K562 (cell line): Measurements from ENCODE around the gene BAIAP2L2. TPM values are rescaled to one million over a fixed set of nuclear protein-coding genes. Genes with fewer than 3 reads are reported as not detected.

Source experiments
- ATAC-seq: fragments of 200-7000 bp; cut with Tn5 transposase; 3 replicates; pipeline ENCODE4 v1.9.1; 2020; ENCODE audit warnings: moderate library complexity
- BruUV-seq: library from RNA; stranded (reverse); fragments of 400-500 nt; replicated peaks from 2 replicates; lab custom pipeline; 2021; lab: Mats Ljungman, UMichigan
- CTCF ChIA-PET: fragments of 300-600 bp; formaldehyde crosslinking; extraction: SDS; loops from one replicate; lab custom pipeline; 2021; ENCODE audit warnings: low intra/inter-chr PET ratio; lab: Yijun Ruan, JAX
- POLR2A ChIA-PET: fragments of 300-600, 350-650 bp; sonication (Branson Sonifier 250); formaldehyde crosslinking; extraction: SDS; loops from one replicate; lab custom pipeline; 2021; ENCODE audit warnings: antibody characterized with exemption, inconsistent platforms; lab: Yijun Ruan, JAX
- DNase-seq, 4 experiments: peaks; one replicate each; pipeline versions ENCODE4 v3.0.0 to v3.0.0-alpha.2; 2011 to 2018; ENCODE audit warnings: low spot score in 3 of 4, mixed read lengths in 3 of 4; ENCODE audit errors: extremely low read depth in 1 of 4
- FAIRE-seq: peaks from 2 replicates; lab custom pipeline; 2011; peaks lifted over from hg19 to GRCh38; lab: Jason Lieb, UNC
- H2AFZ ChIP-seq: 2 replicates; pipeline ENCODE4 v1.6.0; 2011; ENCODE audit warnings: low read depth, low read length, control low read depth, inconsistent platforms
- H3K27ac ChIP-seq: fragments of 200-600 bp; 3 replicates; pipeline ENCODE4 v1.8.0; 2011; ENCODE audit warnings: low read depth, mild to moderate bottlenecking, control low read depth, inconsistent platforms, low read length, moderate library complexity, mixed read lengths; ENCODE audit errors: extremely low read depth
- H3K27me3 ChIP-seq, 2 experiments: fragments of 300-600 bp in 1 of 2; 2 replicates in 1 of 2; 3 replicates in 1 of 2; pipeline versions ENCODE4 v1.6.0 to v1.8.0; 2011; ENCODE audit warnings: inconsistent platforms in 2 of 2, low read length in 2 of 2, mild to moderate bottlenecking in 1 of 2, mixed read lengths in 1 of 2, moderate library complexity in 1 of 2; ENCODE audit not compliant: control insufficient read depth in 2 of 2, insufficient read depth in 2 of 2
- H3K36me3 ChIP-seq: fragments of 300-600 bp; 3 replicates; pipeline ENCODE4 v1.8.0; 2011; ENCODE audit warnings: mild to moderate bottlenecking, low read length, inconsistent platforms; ENCODE audit not compliant: control insufficient read depth, insufficient read depth
- H3K4me1 ChIP-seq, 2 experiments: fragments of 200-600 bp in 1 of 2; replicated peaks in 1 of 2; 2 replicates in 1 of 2; 3 replicates in 1 of 2; pipeline versions ENCODE4 v1.5.1 to v1.8.0; 2011; ENCODE audit warnings: inconsistent platforms in 2 of 2, low read length in 2 of 2, mild to moderate bottlenecking in 1 of 2, mixed read lengths in 1 of 2, moderate library complexity in 1 of 2; ENCODE audit not compliant: control insufficient read depth in 2 of 2, insufficient read depth in 2 of 2
- H3K4me2 ChIP-seq: 2 replicates; pipeline ENCODE4 v1.6.1; 2011; ENCODE audit warnings: low read length, control low read depth, inconsistent platforms, mixed read lengths; ENCODE audit not compliant: insufficient read depth
- H3K4me3 ChIP-seq: fragments of 200-600 bp; sonication (generic), shearing (Covaris generic); 2 replicates; pipeline ENCODE4 v1.5.1; 2016; ENCODE audit warnings: control low read depth, inconsistent platforms
- H3K79me2 ChIP-seq: fragments of 200-600 bp; 3 replicates; pipeline ENCODE4 v1.8.0; 2011; ENCODE audit warnings: low read length, inconsistent platforms; ENCODE audit not compliant: control insufficient read depth, insufficient read depth
- H3K9ac ChIP-seq, 2 experiments: 2 replicates each; pipeline versions ENCODE4 v1.6.0 to v1.6.1; 2011; ENCODE audit warnings: low read depth in 2 of 2, low read length in 2 of 2, control low read depth in 1 of 2, inconsistent platforms in 1 of 2, mild to moderate bottlenecking in 1 of 2, mixed read lengths in 1 of 2; ENCODE audit not compliant: insufficient read depth in 1 of 2
- H3K9me1 ChIP-seq: one replicate; pipeline ENCODE4 v1.6.0; 2011; ENCODE audit warnings: inconsistent platforms, mild to moderate bottlenecking, low read length, moderate library complexity; ENCODE audit not compliant: control insufficient read depth, insufficient read depth
- H3K9me3 ChIP-seq: replicated peaks from 2 replicates; pipeline ENCODE4 v1.5.1; 2011; ENCODE audit warnings: low read depth, low read length, inconsistent platforms; ENCODE audit not compliant: control insufficient read depth, insufficient read depth
- H4K20me1 ChIP-seq: replicated peaks from 2 replicates; pipeline ENCODE4 v1.6.1; 2011; ENCODE audit warnings: low read length, inconsistent platforms, mixed read lengths; ENCODE audit not compliant: control insufficient read depth, insufficient read depth
- WGBS: fragments of 100-300 bp; shearing (Covaris generic); methylation state at CpG from one replicate; pipeline ENCODE4 v1.1.6; 2016; ENCODE audit warnings: low coverage, mixed read lengths; ENCODE audit not compliant: insufficient coverage; ENCODE audit errors: missing lambda C conversion rate; 5-methylcytosine and 5-hydroxymethylcytosine counted together
- in situ Hi-C: fragments of 300-500 bp; cut with MboI; formaldehyde crosslinking; loops from 4 replicates; pipeline ENCODE4 v1.15.0; 2018; ENCODE audit warnings: inconsistent platforms, mixed read lengths
- intact Hi-C: fragments of 100-400 bp; cut with micrococcal nuclease; formaldehyde crosslinking; loops from 2 replicates; pipeline ENCODE4 v1.14.2; 2022
- polyA plus RNA-seq, 8 experiments: library from polyadenylated mRNA; depleted of rRNA in 4 of 8; stranded (reverse) in 5 of 8; unstranded in 3 of 8; fragments of >200 nt; fragmentation: Nextera tagmentation in 2 of 8; fragmentation: Illumina TruSeq in 1 of 8; extraction: Ambion mirVana in 2 of 8; extraction: Trizol in 1 of 8; gene quantifications; 2 replicates each; pipeline versions ENCODE4 v1.2.1 to v1.2.3, GENCODE V29; 2011 to 2014; ENCODE audit warnings: inconsistent platforms in 1 of 8, missing spikeins in 1 of 8
- total RNA-seq, 7 experiments: library from RNA; depleted of rRNA in 6 of 7; stranded (reverse); fragments of >200 nt in 6 of 7; fragmentation: Illumina TruSeq in 2 of 7; extraction: Trizol in 2 of 7; gene quantifications; 2 replicates each; pipeline versions ENCODE4 v1.2.1 to v1.2.3, GENCODE V29; 2011 to 2021; ENCODE audit warnings: low replicate concordance in 1 of 7
- TF ChIP-seq, protein P1 (sequence below): sonication (generic); formaldehyde crosslinking; IDR thresholded peaks from 2 replicates; pipeline ENCODE4 v1.9.0; 2022; ENCODE audit warnings: mild to moderate bottlenecking, missing genetic modification reagents
- TF ChIP-seq, protein P2 (sequence below), 2 experiments: fragments of 450-650 bp in 1 of 2; sonication (generic) in 1 of 2; formaldehyde crosslinking in 1 of 2; IDR thresholded peaks in 1 of 2; conservative IDR thresholded peaks in 1 of 2; 2 replicates each; pipeline versions ENCODE4 v1.6.1 to v1.8.1; 2016 to 2023; ENCODE audit warnings: mild to moderate bottlenecking in 2 of 2, moderate library complexity in 2 of 2, inconsistent platforms in 1 of 2, missing genetic modification reagents in 1 of 2

BAIAP2L2 gene
- total and polyA plus RNA-seq, 9 of the 15 experiments (the other 6 are each of a cell fraction or from before 2014, with no cell fraction given) = 0.04 to 0.22 (median 0.07) TPM; not detected in 4

DNA sequence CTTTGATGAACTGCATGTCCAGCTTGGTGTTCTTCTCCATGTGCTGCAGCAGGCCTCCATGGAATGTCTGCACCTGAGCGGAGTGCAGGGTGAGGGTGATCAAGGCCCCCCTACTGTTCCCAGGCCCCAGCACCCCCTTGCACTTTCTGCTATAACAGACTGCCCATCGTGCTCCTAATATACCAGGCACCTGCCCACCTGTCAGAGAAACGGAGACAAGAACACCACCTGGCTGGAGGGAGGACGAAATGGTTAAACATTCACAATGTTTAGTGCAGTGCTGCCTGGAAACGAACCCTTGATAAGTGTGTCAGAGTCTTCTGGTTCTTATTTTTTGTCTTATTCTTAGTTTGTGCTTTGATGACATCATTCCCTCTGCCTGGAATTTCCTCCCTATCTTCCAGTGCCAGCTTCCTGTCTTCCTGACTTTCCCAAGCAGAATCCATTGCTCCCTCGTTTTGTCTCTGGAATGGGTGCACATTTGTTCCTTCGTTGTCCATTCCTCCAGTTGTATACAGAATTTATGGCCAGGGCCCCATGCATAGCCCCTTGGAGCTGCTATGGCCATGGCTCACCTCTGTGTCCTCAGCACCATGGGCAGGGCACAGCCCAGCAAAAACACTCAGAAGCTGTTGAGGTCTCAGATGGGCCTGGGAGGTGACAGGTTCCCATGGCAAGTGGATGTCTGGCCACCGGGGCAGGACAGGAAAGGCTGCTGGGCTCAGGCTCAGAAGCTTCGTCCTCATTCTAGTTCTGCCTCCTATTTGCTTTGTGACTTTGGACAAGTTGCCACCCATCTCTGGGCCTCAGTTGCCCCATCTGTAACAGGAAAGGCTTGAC lies 11.9 kb downstream of the BAIAP2L2 start:
- intact Hi-C loops = no loop called here
- POLR2A ChIA-PET = interaction anchor here (1.1 kb wide), 1 partner anchor 9 kb away, joined by 3 read pairs; no protein-coding TSS in a partner anchor
- no peak for FAIRE-seq

More for the DNA sequence above, 11.9 kb downstream of the BAIAP2L2 start:
- no peak for ATAC-seq
- H3K27ac ChIP-seq = no peak overlapping the region
- H3K4me3 ChIP-seq = no peak overlapping the region
- peaks cover 2 to 11% of the 10 kb centered on the region in 2 experiments; a peak in 4 of 5 replicates for H3K4me1 ChIP-seq
- H3K79me2 ChIP-seq = no peaks in the 10 kb centered on the region
- peak overlapping the region in 1 of 2 experiments; percentile 10; a peak in 1 of 4 replicates for H3K9ac ChIP-seq
- CTCF ChIA-PET = no interaction called here
- H4K20me1 ChIP-seq = no peaks in the 10 kb centered on the region
- TF ChIP-seq, protein P1, sequence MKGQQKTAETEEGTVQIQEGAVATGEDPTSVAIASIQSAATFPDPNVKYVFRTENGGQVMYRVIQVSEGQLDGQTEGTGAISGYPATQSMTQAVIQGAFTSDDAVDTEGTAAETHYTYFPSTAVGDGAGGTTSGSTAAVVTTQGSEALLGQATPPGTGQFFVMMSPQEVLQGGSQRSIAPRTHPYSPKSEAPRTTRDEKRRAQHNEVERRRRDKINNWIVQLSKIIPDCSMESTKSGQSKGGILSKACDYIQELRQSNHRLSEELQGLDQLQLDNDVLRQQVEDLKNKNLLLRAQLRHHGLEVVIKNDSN = no peak
- TF ChIP-seq, protein P2, sequence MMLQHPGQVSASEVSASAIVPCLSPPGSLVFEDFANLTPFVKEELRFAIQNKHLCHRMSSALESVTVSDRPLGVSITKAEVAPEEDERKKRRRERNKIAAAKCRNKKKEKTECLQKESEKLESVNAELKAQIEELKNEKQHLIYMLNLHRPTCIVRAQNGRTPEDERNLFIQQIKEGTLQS (IDR thresholded peaks at IDR 0.05) = peak; percentile 43
- TF ChIP-seq, protein P2 (CRISPR knock-in tag; conservative IDR thresholded peaks at IDR 0.05) = no peak
- no peaks in the 10 kb centered on the region for H3K27me3 ChIP-seq
- H3K36me3 ChIP-seq = no peaks in the 10 kb centered on the region
- no TSS peak for BruUV-seq
- no peak overlapping the region for H3K4me2 ChIP-seq
- 29% methylated on average over 9 of the region's 9 CpGs for WGBS
- H3K9me1 ChIP-seq = no peaks in the 10 kb centered on the region
- H2AFZ ChIP-seq = no peak overlapping the region
- in situ Hi-C loops = no loop called here
- no peak for DNase-seq
- no peaks in the 10 kb centered on the region for H3K9me3 ChIP-seq
